Measurements from ENCODE around the gene SOCS6.
"Not testable (repeated sequence)": the region's sequence is repeated elsewhere in the genome, so short reads cannot be mapped to it uniquely, and the experiment has no call there.

SOCS6 gene

GRCh38 chr18:70321616-70322015, 32.8 kb downstream of the SOCS6 start:
- no peak for DNase-seq

- DNase-seq = no peak
These were observed 33.5 kb downstream of the SOCS6 start for GRCh38 chr18:70322385-70322784.

- no peak for DNase-seq
These were observed 34.1 kb downstream of the SOCS6 start for GRCh38 chr18:70322928-70323327.

DNA sequence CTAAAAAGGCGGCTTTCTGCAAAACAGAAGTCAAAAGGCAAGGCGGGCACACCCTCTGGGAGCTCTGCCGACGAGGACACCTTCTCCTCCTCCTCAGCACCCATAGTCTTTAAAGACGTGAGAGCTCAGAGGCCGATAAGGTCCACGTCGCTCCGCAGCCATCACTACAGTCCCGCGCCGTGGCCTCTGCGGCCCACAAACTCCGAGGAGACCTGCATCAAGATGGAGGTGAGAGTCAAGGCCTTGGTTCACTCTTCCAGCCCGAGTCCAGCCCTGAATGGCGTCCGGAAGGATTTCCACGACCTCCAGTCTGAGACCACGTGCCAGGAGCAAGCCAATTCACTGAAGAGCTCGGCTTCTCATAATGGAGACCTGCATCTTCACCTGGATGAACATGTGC, 36.1 kb downstream of the SOCS6 start:
- no peak for DNase-seq

- DNase-seq = no peak
These were observed 37.4 kb downstream of the SOCS6 start for GRCh38 chr18:70326255-70326654.

- DNase-seq = no peak
These were observed 39.3 kb downstream of the SOCS6 start for GRCh38 chr18:70328169-70328568.

DNA sequence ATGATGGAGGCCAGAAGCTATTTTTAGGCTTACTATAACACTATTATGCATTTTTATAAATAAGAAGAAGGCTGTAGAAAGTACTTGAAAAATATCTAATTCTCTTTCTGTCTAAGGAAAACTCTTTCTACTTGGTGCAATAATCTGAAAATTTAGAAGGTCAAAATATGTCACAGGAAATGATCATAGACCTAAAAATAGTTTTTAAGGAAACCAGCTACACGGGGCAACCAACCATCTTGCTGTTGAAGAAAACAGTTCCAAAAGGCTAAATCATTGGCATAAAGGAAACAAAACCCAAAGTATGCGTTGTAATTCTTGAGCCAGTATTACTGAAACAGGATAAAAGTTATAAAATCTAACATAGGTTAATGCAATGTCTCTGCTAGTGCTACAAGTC, 40.2 kb downstream of the SOCS6 start:
- no peak for DNase-seq

DNA sequence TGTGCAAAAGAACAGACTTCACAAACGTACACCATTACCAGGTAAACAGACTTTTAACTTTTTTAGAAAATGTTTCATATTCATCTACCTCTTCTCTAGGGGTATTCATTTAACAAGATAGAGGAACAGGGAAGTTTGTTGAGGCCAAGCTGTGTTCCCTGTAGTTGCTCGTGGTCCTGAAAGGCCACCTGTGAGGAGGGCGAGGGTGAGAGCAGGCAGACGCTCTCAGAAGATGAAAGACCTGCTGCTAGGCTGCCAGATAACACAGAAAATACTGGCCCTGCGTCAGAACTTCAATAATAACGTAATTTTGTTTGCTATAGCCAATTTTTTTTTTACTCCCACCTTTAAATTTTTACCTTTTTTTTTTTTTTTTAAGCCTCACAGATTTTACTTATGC, 42.0 kb downstream of the SOCS6 start:
- DNase-seq = no peak

- DNase-seq = no peak
These were observed 42.7 kb downstream of the SOCS6 start for GRCh38 chr18:70331456-70332097.

DNA sequence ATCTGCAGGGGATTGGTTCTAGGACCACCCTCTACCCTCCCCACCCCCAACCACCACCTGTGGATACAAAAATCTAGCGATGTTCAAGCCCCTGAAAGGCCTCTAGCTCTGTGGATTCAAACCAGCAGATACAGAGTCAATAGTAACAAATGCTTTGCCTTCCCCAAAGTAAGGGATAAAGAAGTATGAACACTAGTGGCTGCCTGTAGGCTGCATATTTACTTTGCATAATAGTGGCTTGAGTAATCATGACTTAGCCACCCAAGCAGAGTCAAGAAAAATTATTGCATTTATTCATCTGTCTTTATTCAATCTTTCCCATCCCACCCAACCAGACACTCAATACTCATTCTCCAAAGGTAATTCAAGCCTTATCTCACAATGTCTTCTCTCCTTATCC, 43.8 kb downstream of the SOCS6 start:
- no peak for DNase-seq

DNA sequence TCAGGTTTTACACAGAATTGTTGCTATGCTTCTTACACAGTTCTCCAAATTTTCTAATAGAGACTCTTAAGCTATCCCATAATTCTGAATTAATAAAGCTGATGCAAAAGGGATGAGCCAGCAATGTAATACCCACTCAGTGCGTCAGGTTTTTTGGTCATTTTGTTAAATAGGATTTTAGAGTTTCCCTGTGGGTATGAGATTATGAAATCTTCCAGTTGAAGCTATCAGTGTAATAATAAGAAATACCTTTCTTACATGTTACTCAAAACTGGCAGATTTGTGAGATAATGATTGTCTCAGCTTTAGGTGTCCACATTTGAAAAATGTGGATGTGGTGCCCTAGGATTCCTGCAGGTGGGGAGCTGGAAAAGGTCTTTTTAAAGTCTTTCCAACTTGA, 44.5 kb downstream of the SOCS6 start:
- no peak for DNase-seq

DNA sequence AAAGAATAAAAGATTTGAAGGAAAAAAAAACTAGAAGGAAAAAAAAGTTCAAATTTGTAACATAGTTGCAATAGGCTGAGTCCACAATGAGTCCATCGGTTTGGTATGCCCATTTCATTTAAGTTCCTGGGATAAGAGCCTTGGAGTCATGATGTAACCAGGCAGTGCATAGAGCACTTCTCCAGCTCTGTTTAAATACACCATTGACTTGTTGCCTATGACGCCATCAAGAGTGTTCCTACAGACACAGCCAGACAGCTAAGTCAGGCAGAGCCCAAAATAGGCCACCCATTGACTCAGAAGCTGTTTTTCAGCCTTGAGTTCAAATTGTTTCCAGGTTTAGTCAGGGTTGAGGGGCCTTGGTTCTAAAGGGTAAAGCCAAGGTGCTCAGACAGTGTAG, 44.9 kb downstream of the SOCS6 start:
- no peak for DNase-seq

DNA sequence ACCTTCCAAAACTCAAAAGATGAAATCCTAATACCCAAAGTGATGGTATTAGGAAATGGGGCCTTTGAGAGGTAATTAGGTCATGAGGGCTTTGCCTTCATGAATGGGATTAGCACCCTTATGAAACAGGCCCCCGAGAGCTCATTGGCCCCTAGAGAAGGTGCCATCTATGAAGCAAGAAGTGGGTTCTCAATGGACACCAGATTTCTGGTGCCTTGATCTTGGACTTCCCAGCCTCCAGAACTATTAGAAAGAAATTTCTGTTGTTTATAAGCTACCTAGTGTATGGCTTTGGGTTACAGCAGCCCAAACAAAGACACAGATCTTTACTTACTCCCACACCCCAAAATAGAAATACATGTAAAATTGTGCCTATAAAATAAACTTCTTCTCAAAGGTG, 45.4 kb downstream of the SOCS6 start:
- no peak for DNase-seq

DNA sequence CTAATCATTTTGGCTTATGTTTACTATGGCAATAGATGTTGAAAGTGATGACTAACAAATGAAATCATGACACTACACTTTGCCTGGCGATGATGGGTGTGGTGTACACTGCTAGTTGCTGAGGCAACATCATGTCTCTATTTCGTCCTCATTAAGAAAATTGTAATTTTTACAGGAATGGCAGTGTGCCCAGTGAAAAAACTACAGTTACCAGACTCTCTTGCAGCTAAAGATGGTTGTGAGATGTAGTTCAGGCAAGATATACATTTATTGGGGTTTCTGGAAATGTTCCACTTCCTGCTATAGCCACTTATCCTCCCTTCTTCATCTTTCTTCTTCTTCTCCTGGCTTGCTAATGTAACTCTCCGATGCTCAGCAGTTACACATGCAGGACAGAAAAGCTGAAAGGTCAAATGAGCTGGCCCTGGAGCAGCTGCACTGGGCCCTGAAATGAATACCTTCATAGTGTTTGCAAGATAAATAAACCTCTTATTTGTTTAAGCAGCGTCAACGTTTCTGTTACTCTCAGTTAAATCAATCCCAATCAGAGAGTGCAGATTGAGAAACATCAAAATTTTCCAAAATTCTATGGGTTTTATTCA, 46.0 kb downstream of the SOCS6 start:
- no peak for DNase-seq

DNA sequence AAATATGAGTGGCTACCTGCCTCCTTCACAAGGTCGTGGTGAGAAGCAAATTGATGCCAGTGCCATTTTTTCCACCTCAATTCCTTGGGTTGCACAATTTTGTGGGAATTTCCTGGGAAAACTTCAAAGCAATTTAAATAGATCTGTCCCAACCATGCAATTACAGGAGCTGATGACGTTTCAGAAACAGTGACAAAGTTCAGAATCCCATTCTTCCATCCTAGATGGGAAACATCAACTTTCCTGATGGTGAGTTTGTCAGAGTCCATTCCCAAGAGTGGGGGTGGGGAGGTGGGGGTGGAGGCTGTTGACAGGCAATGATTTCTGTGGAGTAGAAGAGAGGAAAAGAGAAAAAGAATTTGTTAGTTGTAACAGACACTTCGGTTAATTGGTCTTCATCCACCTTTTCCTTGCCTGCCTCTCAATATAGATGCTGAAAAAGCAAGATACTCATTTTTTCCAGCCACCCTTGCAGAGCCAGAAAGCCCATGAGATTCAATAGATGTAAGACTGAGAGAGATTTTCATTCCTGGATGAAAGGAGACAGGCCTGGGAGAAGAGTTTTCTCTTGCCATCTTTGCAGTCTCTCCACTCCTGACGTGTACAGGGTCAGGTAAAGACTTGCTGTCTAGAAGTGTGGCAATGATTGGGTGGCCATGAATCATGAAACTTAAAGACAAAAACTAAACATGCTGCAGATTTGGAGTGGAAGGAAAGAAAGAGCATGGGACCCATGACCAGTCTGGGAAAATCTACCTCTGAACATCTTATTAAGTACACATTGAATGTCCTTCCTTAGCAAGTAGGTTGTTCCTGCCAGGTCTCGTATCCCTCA, 47.3 kb downstream of the SOCS6 start:
- no peak for DNase-seq

DNA sequence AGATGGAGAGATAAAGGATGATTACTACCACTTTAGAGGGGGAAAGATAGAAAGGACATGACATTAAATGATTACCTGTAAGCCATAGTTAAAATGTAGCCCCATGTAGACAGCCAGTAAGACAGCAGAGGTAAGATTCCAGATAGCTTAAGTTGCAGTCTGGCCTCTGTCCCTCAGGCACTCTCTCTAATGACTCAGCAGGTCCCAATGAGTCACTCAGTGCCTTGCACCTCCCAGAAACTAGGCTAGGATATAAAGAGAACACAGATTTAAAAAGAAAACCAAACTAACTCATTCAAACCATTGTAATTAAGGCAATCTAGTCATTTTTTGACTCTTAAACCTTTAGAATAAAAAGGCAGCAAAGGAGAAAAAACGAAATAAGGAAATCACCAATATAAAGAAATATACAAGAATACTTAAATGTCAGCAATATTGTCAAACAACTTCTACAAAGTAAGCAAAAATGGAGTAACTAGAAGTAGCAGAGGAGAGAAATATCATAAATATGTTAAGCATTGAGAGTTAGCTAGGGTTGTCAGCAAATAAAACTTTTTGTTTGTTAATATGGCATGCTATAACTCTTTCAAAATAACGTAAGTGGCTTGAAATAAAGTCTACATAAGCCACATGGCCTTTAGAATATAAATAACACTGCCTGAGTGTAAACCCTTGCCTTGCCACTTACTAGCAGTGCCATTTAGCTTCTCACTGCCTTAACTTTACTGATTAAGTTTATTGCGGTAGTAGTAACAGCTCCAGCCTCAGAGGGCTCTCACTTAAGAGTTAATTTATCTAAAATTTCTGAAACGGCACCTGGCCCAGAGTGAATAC, 48.5 kb downstream of the SOCS6 start:
- no peak for DNase-seq

DNA sequence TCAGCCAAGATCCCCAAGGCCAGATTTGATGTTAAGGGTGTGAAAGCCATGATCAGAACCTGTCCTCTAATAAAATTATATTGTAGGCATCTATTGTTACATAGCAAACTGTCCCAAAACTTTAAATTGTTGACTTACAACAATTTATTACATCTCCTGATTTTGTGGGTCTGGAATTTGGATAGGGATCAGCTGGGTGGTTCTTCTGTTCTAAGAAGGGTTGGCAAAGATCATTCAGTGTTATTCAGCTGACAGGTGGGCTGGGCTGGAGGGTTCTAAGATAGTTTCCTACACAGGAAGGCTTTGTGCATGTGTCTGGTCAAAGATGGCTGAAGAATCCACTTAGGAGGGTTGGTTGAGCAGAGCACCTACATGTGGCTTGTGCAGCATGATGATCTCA, 50.0 kb downstream of the SOCS6 start:
- no peak for DNase-seq

DNA sequence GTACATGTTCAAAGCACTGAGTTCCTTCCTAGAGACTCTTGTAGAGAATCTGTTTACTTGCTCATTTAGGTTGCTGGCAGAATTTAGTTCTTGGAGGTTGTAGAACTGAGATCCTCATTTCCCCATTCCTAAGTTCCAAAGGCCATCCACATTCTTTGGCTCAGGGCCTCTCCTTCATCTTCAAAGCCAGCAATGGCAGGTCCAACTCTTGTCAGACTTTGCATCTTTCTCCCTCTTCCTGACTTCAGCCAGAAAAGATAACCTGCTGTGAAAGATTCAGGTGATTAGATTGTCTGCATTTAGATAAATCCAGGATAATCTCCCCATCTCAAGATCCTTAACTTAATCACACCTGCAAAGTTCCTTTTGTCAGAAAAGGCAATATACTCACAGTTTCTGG, 51.1 kb downstream of the SOCS6 start:
- no peak for DNase-seq

GRCh38 chr18:70348481-70348880, 59.6 kb downstream of the SOCS6 start:
- not testable (repeated sequence) for DNase-seq

- DNase-seq = no peak
These were observed 60.5 kb downstream of the SOCS6 start for GRCh38 chr18:70349316-70349715.

DNA sequence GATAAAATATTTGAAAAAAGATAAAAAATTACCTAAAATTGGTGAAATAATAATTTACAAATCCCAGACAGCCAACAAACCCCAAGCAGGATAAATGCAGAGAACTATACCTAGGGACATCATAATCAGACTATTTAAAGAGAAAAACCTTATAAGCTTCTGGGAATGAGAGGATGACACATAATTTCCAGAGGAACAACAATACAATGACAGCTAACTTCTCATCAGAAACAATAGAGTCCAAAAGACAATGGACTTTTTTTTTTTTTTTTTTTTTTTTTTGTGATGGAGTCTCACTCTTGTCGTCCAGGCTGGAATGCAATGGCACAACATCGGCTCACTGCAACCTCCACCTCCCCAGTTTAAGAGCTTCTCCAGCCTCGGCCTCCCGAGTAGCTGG, 65.2 kb downstream of the SOCS6 start:
- no peak for DNase-seq

DNA sequence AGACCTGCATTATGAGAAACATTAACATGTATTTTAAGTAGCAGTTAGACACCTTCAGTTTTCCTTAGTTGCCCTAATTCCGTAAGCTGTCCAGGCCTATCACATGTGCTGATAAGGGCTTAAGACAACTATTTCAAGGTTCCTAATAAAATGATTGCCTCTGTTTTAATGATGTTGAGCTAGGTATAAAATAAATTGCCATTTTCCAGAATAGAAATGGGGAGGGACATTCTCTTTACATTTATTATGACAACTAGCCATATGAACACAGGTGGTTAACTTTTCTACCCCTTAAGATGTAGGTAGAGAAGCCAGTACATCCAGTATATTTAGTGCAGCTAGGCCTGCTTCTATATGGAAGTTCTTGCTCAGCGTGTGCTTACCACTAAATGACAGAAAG, 65.9 kb downstream of the SOCS6 start:
- DNase-seq = no peak

Data from amygdala (tissue), 56 donors.